OCI-LY7 (cell line): ENCODE measurements around the gene PLXNB2. TPM values are rescaled to one million over a fixed set of nuclear protein-coding genes. Genes with fewer than 3 reads are reported as not detected.

Source experiments
- BruUV-seq: library from RNA; stranded (reverse); fragments of 400-500 nt; replicated peaks from 2 replicates; lab custom pipeline; 2021; lab: Mats Ljungman, UMichigan
- CTCF ChIA-PET: fragments of 300-600 bp; sonication (Branson Sonifier 250); formaldehyde crosslinking; loops from one replicate; lab custom pipeline; 2022; ENCODE audit warnings: antibody characterized with exemption; ENCODE audit not compliant: unreplicated experiment; lab: Charles Lee
- POLR2A ChIA-PET: fragments of 300-600 bp; sonication (Branson Sonifier 250); formaldehyde crosslinking; loops from one replicate; lab custom pipeline; 2022; ENCODE audit warnings: antibody characterized with exemption; lab: Charles Lee
- DNase-seq: peaks from one replicate; pipeline ENCODE4 v3.0.0-alpha.2; 2015; ENCODE audit warnings: low spot score
- H2AFZ ChIP-seq: fragments of 200-600 bp; sonication (generic), shearing (Covaris generic); 2 replicates; pipeline ENCODE4 v1.6.1; 2014; ENCODE audit warnings: mild to moderate bottlenecking, antibody characterized with exemption, low read length, moderate library complexity
- H3K27ac ChIP-seq: fragments of 200-600 bp; sonication (generic); 2 replicates; pipeline ENCODE4 v1.5.1; 2014; ENCODE audit warnings: mixed run types, low read depth, mild to moderate bottlenecking, moderate library complexity, low read length, inconsistent platforms; ENCODE audit not compliant: poor library complexity, severe bottlenecking
- H3K36me3 ChIP-seq: fragments of 200-600 bp; sonication (generic); 2 replicates; pipeline ENCODE4 v1.6.1; 2014; ENCODE audit warnings: mild to moderate bottlenecking, antibody characterized with exemption, low read length, moderate library complexity, mixed read lengths; ENCODE audit not compliant: insufficient read depth
- H3K4me1 ChIP-seq: fragments of 200-600 bp; sonication (generic); 2 replicates; pipeline ENCODE4 v1.5.1; 2014; ENCODE audit warnings: mild to moderate bottlenecking, low read length; ENCODE audit not compliant: insufficient read depth, poor library complexity, severe bottlenecking
- H3K4me2 ChIP-seq: fragments of 200-600 bp; sonication (generic); 2 replicates; pipeline ENCODE4 v1.6.1; 2014; ENCODE audit warnings: mild to moderate bottlenecking, low read length
- H3K4me3 ChIP-seq: fragments of 200-600 bp; sonication (generic); 2 replicates; pipeline ENCODE4 v1.5.1; 2014; ENCODE audit warnings: mild to moderate bottlenecking, low read depth, low read length; ENCODE audit not compliant: poor library complexity, severe bottlenecking
- H3K79me2 ChIP-seq: fragments of 200-600 bp; sonication (generic); 2 replicates; pipeline ENCODE4 v1.6.1; 2016; ENCODE audit warnings: low read depth, mild to moderate bottlenecking, low read length, moderate library complexity, mixed read lengths; ENCODE audit not compliant: insufficient read depth
- H3K9me2 ChIP-seq: fragments of 200-600 bp; sonication (generic); 2 replicates; pipeline ENCODE4 v1.6.1; 2016; ENCODE audit warnings: mild to moderate bottlenecking, low read length, mixed read lengths; ENCODE audit not compliant: insufficient read depth
- H3K9me3 ChIP-seq: fragments of 200-600 bp; sonication (generic); 2 replicates; pipeline ENCODE4 v1.6.1; 2014; ENCODE audit warnings: mild to moderate bottlenecking, mixed run types, low read length, mixed read lengths
- H4K20me1 ChIP-seq: fragments of 200-600 bp; sonication (generic); 2 replicates; pipeline ENCODE4 v1.6.1; 2014; ENCODE audit warnings: mild to moderate bottlenecking, antibody characterized with exemption, low read length, moderate library complexity, mixed read lengths; ENCODE audit not compliant: insufficient read depth
- EZH2phosphoT487 ChIP-seq: fragments of 200-600 bp; sonication (generic); IDR thresholded peaks from 2 replicates; pipeline ENCODE4 v1.6.1; 2018; ENCODE audit warnings: low read depth, borderline replicate concordance, mild to moderate bottlenecking, mixed run types, antibody characterized with exemption, low read length, moderate library complexity, mixed read lengths
- intact Hi-C: fragments of 100-400 bp; cut with micrococcal nuclease; formaldehyde crosslinking; loops from one replicate; pipeline ENCODE4 v1.10.0; 2022; ENCODE audit not compliant: unreplicated experiment
- total RNA-seq, 2 experiments: library from RNA; depleted of rRNA in 1 of 2; stranded (reverse); fragments of >200 nt in 1 of 2; shearing (Covaris generic) in 1 of 2; gene quantifications; 2 replicates each; pipeline ENCODE4 v1.2.3, GENCODE V29; 2014 to 2022
- TF ChIP-seq, protein P1 (sequence below): fragments of 200-600 bp; sonication (generic); conservative IDR thresholded peaks from 2 replicates; pipeline ENCODE4 v1.5.1; 2014; ENCODE audit warnings: mild to moderate bottlenecking, antibody characterized with exemption, low read length, moderate library complexity, mixed read lengths

Gene PLXNB2
- total RNA-seq, 2 experiments from 2014 or later: 10.7 to 39.2 TPM

DNA sequence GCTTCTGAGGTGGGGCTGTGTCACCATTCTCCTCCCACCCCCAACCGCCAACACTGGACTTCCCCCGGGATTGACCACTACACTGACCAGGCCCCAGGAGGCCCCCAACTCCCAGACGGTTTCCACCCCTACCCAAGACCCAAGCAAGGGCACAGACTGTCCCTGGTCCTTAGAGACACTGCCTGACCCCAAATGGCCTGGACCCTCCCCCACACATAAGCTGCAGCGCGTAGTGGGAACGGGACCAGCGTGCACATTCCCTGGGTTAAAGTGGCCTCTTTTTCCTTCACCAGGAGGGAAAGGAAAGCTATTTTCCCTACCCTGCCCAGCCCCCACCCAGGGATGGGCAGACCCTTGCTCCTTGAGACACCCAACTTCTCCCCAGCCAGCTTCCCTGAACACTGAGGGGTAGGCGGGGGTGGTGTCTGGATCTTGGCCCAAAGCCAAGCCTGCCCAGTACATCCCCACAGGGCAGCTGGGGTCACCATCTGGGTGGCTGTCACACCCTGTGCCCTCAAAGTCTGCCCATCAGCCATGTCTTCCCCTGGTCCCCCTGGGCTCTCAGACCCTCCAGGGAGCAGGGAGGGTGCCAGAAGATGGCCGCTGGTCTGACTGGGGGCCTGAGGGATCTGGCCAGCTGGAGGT lies 44.4 kb downstream of the PLXNB2 start:
- peak overlapping the region; percentile 63 for H3K27ac ChIP-seq
- H2AFZ ChIP-seq: no peak overlapping the region
- H3K9me2 ChIP-seq: no peaks in the 10 kb centered on the region
- no TSS peak for BruUV-seq
- H3K9me3 ChIP-seq: no peaks in the 10 kb centered on the region
- H3K36me3 ChIP-seq: peaks cover under 1% of the 10 kb centered on the region; the same call in 1 of the 2 replicates
- H4K20me1 ChIP-seq: no peaks in the 10 kb centered on the region
- no peak overlapping the region for H3K4me3 ChIP-seq
- H3K4me1 ChIP-seq: peaks cover 30% of the 10 kb centered on the region
- ChIA-PET CTCF (interaction anchor here (0.6 kb wide), 1 partner anchor 58 kb away, joined by 3 read pairs; no protein-coding TSS in a partner anchor), POLR2A (no interaction called here)
- no peak for DNase-seq
- TF ChIP-seq, protein P1, sequence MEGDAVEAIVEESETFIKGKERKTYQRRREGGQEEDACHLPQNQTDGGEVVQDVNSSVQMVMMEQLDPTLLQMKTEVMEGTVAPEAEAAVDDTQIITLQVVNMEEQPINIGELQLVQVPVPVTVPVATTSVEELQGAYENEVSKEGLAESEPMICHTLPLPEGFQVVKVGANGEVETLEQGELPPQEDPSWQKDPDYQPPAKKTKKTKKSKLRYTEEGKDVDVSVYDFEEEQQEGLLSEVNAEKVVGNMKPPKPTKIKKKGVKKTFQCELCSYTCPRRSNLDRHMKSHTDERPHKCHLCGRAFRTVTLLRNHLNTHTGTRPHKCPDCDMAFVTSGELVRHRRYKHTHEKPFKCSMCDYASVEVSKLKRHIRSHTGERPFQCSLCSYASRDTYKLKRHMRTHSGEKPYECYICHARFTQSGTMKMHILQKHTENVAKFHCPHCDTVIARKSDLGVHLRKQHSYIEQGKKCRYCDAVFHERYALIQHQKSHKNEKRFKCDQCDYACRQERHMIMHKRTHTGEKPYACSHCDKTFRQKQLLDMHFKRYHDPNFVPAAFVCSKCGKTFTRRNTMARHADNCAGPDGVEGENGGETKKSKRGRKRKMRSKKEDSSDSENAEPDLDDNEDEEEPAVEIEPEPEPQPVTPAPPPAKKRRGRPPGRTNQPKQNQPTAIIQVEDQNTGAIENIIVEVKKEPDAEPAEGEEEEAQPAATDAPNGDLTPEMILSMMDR: no peak
- TF ChIP-seq EZH2phosphoT487: no peak
- peaks cover 15% of the 10 kb centered on the region for H3K79me2 ChIP-seq
- intact Hi-C loops: no loop called here
- peak overlapping the region; percentile 83 for H3K4me2 ChIP-seq

DNA sequence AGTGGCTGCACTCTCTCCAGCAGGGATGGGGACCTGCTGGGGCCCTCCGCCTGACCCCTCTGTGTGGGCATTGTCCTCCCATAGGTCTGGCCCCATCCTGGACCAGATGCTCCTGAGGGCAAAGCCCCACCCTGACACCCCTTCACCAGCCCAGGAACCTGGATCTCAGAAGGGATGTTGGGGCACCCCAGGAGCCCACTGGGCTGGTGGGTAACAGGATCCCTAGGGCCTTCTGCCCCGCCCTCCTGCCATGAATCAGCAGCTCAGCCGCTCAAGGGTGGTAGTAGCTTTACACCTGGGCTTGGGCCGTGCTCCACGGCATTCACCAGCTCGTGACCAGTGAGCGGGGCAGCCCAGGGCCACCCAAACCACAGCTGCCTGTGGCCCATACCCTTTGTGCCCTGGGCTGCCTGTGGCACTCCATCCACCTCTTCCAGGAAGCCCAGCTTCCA lies 45.0 kb downstream of the PLXNB2 start:
- ChIA-PET CTCF (interaction anchor here (0.6 kb wide), 1 partner anchor 14 kb away, joined by 6 read pairs; no protein-coding TSS in a partner anchor), POLR2A (no interaction called here)
- Histone ChIP-seq H3K27ac (peak overlapping the region; percentile 63), H3K4me1 (peaks cover 25% of the 10 kb centered on the region), H3K79me2 (peaks cover 15% of the 10 kb centered on the region), H3K4me3 (peak overlapping the region; percentile 83), H3K9me3 (no peaks in the 10 kb centered on the region), H3K36me3 (peaks cover 7% of the 10 kb centered on the region; the same call in 1 of the 2 replicates), H4K20me1 (no peaks in the 10 kb centered on the region), H3K4me2 (peak overlapping the region; percentile 83), H3K9me2 (no peaks in the 10 kb centered on the region), H2AFZ (no peak overlapping the region)
- TF ChIP-seq, protein P1: no peak
- TF ChIP-seq EZH2phosphoT487: no peak
- no TSS peak for BruUV-seq
- DNase-seq: peak; percentile 68
- intact Hi-C loops: no loop called here
